ENCODE results near the gene USH2A. TPM values are rescaled to one million over a fixed set of nuclear protein-coding genes. Genes with fewer than 3 reads are reported as not detected.
A peak's percentile ranks its signal among the peaks of the same experiment; 100 is the strongest.

USH2A gene
- polyA plus RNA-seq, 1 of the 3 experiments (the other 2 are of a cell fraction): under 0.01 TPM

- no peak overlapping the region for H2AFZ ChIP-seq (ENCODE audit: low read depth)
- H3K27me3 ChIP-seq (ENCODE audit: insufficient read depth): no peaks in the 10 kb centered on the region
- POLR2A ChIA-PET: no interaction called here
- H3K4me3 ChIP-seq (ENCODE audit: low read depth in 2 of 2, low read length in 1 of 2): no peak overlapping the region
- no peak overlapping the region for H3K4me2 ChIP-seq
- no peaks in the 10 kb centered on the region for H3K9me3 ChIP-seq
- peaks cover 44 to 84% of the 10 kb centered on the region in 2 experiments for H3K36me3 ChIP-seq (replicated peaks in 1 of 2; ENCODE audit: control insufficient read depth in 1 of 2, insufficient read depth in 2 of 2, low read length in 1 of 2)
- no peaks in the 10 kb centered on the region for H4K20me1 ChIP-seq (ENCODE audit: insufficient read depth)
- H3K27ac ChIP-seq (ENCODE audit: low read depth in 2 of 2, low read length in 1 of 2): no peak overlapping the region; a peak in 1 of 4 replicates
- CTCF ChIA-PET: interaction anchor here (0.7 to 1.8 kb wide), 13 partner anchors 10 to 946 kb away, joined by 3 to 6 read pairs (median 4); no protein-coding TSS in a partner anchor
- TF ChIP-seq RAD21 (IDR thresholded peaks at IDR 0.05; ENCODE audit: low read length) (peak; percentile 53), CTCF (IDR thresholded peaks at IDR 0.05) (peak; percentile 75), NFIC (IDR thresholded peaks at IDR 0.05; ENCODE audit: borderline replicate concordance) (no peak)
- H3K9me2 ChIP-seq: no peaks in the 10 kb centered on the region
- 52% methylated on average over 2 of the region's 2 CpGs for WGBS (ENCODE audit: low lambda C conversion rate)
- H3K9ac ChIP-seq: no peak overlapping the region
- no peaks in the 10 kb centered on the region for H3F3A ChIP-seq (replicated peaks; ENCODE audit: insufficient read depth)
- H3K4me1 ChIP-seq (ENCODE audit: control insufficient read depth in 1 of 2, insufficient read depth in 2 of 2, low read depth in 1 of 2, low read length in 1 of 2): peaks cover 0 to 3% of the 10 kb centered on the region in 2 experiments; a peak in 2 of 4 replicates
- peak; percentile 15 for DNase-seq
- H3K79me2 ChIP-seq (ENCODE audit: insufficient read depth): no peaks in the 10 kb centered on the region
Observed at GRCh38 chr1:215606564-215607168, 816.6 kb downstream of the USH2A start.

GRCh38 chr1:215606036-215606435, 817.2 kb downstream of the USH2A start:
- Histone ChIP-seq H3K27me3 (ENCODE audit: insufficient read depth) (no peaks in the 10 kb centered on the region), H3K4me3 (ENCODE audit: low read depth in 2 of 2, low read length in 1 of 2) (no peak overlapping the region), H3K27ac (ENCODE audit: low read depth in 2 of 2, low read length in 1 of 2) (no peak overlapping the region; a peak in 1 of 4 replicates), H3K79me2 (ENCODE audit: insufficient read depth) (no peaks in the 10 kb centered on the region), H4K20me1 (ENCODE audit: insufficient read depth) (no peaks in the 10 kb centered on the region), H3K36me3 (replicated peaks in 1 of 2; ENCODE audit: control insufficient read depth in 1 of 2, insufficient read depth in 2 of 2, low read length in 1 of 2) (peaks cover 40 to 84% of the 10 kb centered on the region in 2 experiments), H3F3A (replicated peaks; ENCODE audit: insufficient read depth) (no peaks in the 10 kb centered on the region), H3K4me1 (ENCODE audit: control insufficient read depth in 1 of 2, insufficient read depth in 2 of 2, low read depth in 1 of 2, low read length in 1 of 2) (peaks cover 0 to 3% of the 10 kb centered on the region in 2 experiments; a peak in 2 of 4 replicates), H3K4me2 (no peak overlapping the region), H2AFZ (ENCODE audit: low read depth) (no peak overlapping the region), H3K9me2 (no peaks in the 10 kb centered on the region), H3K9ac (no peak overlapping the region), H3K9me3 (no peaks in the 10 kb centered on the region)
- TF ChIP-seq FOXM1 (IDR thresholded peaks at IDR 0.05; ENCODE audit: low read depth) (no peak), RFX5 (IDR thresholded peaks at IDR 0.05; ENCODE audit: low read length) (no peak), EP300 (IDR thresholded peaks at IDR 0.05; ENCODE audit: borderline replicate concordance in 1 of 2, low read depth in 1 of 2, low read length in 1 of 2) (no peak), JUND (IDR thresholded peaks at IDR 0.05) (no peak), EZH2phosphoT487 (IDR thresholded peaks at IDR 0.05; ENCODE audit: borderline replicate concordance, low read depth) (no peak), IRF3 (IDR thresholded peaks at IDR 0.05; ENCODE audit: low read depth, low read length) (no peak), RCOR1 (IDR thresholded peaks at IDR 0.05; ENCODE audit: low read length) (no peak)
- WGBS (ENCODE audit: low lambda C conversion rate): 68% methylated on average over 3 of the region's 3 CpGs
- ChIA-PET CTCF (interaction anchor here (0.6 to 1.7 kb wide), 10 partner anchors 10 to 945 kb away, joined by 3 to 6 read pairs (median 4); no protein-coding TSS in a partner anchor), POLR2A (no interaction called here)
- no peak for DNase-seq
